ENCODE measurements around the gene C1orf87.

The C1orf87 gene

GRCh38 chr1:60059468-60059867, 14.1 kb downstream of the C1orf87 start:
- no peak for DNase-seq (ENCODE audit: low read depth)

DNA sequence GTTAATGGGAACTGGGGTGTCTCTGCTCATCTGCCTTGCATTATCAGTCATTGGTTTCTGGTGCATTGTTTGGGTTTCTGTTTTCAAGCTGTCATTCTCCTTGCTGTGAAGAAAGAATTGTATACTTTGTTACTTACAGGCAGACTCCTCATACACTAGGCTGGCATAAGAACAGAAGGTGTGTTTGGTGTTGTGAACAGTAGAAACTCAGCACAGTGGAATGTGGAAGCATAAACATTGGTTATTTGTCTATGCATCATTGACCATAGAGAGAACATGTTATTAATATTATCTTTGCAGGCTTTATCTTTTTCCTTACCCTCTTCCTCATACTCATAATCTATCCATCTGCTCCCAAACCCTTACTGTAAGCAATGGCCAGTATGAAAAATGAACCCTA, 18.2 kb downstream of the C1orf87 start:
- peak; percentile 25 for DNase-seq (ENCODE audit: low read depth)

DNA sequence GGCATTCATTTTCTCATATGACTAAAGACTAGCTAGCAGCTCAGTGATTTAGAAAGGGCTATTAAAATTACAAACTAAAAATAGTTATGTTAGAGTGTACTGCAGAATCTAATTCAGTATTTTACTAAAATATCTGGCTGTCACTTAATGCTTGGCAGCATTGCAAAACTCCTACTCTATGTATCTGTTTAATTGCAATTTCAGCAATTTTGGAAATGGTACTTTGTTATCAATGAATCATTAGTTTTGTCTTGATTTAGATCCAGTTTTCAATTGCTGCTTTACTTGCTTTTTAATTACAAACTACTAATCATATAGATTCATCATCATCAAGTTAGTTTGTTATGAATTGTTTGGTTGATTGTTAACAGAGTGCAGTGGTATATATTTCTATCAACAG, 19.2 kb downstream of the C1orf87 start:
- DNase-seq (ENCODE audit: low read depth) = no peak

- no peak for DNase-seq (ENCODE audit: low read depth)
These were observed 21.0 kb downstream of the C1orf87 start for GRCh38 chr1:60052601-60053000.

- DNase-seq (ENCODE audit: low read depth) = no peak
These were observed 22.4 kb downstream of the C1orf87 start for GRCh38 chr1:60051191-60051590.

GRCh38 chr1:60049188-60049587, 24.4 kb downstream of the C1orf87 start:
- DNase-seq (ENCODE audit: low read depth) = no peak

DNA sequence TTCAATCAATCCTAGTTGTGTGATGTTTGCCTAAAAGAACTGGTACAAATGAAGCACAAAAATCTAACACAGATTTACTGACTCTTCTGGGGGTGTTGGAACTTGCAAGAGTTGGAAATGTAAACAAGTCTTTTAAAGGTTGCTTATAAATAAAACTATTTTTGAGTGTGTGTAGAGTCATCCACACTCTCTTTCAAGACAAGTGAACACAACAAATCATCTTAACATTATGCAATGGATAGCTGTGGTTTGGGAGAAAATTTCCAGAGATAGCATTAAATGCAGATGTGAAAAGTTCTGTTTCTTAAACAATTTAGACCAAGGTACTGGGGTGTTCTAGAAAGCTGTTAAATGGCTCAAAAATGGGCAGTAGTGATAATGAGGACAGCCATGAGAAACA, 28.7 kb downstream of the C1orf87 start:
- DNase-seq (ENCODE audit: low read depth) = peak; percentile 85

DNA sequence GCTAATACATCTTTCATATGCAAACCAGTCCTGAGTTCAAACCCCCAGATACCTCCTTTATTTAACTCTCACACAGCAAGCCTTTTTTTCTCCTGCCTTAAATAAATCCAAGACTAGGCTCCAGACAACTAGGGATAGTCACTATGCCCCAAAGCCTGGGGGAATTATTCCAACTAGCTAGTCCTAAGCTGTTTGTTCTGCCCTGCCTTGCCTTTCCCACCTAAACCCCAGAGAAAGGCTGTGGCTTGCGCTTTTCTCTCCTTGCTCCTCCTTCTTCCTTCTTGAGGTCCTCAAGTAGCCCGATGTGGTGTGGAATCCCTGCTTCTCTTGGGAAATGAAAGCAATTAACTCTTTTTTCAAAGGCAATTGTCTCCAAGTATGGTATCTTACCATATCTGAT, 31.8 kb downstream of the C1orf87 start:
- no peak for DNase-seq (ENCODE audit: low read depth)

DNA sequence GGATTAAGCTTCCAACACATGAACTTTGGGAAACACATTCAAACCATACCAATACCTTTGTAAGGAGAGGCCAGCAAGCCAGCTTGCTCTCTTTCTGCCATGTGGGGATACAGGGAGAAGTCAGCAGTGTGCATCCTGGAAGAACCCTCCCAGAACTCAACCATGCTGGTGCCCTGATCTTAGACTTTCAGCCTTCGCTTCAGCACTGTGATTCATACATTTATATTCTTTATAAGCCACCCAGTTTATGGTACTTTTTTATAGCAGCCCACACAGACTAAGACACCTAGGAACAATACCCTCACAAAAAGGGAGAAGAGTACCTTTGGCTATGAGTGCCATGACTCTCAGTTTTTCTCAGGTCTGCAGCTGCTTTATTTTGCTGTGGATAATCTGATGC, 35.9 kb downstream of the C1orf87 start:
- DNase-seq (ENCODE audit: low read depth) = no peak

DNA sequence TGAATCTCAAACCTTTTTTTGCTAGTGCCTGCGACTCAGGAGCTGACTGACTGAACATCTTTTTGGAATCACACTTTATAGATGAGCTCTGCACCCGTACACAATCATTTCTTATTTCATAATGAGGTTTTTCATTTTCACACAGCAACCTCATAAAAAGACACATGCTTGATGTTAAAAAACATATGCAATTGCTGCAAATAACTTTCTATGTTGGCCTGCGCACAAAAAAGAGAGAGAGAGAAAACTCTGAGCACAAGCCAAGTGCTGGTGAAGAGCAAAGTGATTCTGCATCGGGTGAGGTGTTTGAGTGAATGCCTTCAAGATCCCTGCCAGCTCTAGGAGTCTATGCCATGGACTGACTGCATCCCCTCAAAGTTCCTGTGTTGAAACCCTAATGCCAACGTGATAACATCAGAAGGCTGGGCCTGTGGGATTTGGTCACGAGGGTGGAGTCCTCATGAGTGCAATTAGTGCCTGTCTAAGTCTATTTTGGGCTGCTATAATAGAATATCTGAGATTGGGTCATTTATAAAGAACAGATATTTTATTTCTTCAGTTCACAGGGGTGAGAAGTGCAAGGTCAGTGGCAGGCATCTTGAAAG, 36.6 kb downstream of the C1orf87 start:
- peak; percentile 87 for DNase-seq (ENCODE audit: low read depth)

- peak; percentile 13 for DNase-seq (ENCODE audit: low read depth)
These were observed 37.6 kb downstream of the C1orf87 start for GRCh38 chr1:60035921-60036320.

DNA sequence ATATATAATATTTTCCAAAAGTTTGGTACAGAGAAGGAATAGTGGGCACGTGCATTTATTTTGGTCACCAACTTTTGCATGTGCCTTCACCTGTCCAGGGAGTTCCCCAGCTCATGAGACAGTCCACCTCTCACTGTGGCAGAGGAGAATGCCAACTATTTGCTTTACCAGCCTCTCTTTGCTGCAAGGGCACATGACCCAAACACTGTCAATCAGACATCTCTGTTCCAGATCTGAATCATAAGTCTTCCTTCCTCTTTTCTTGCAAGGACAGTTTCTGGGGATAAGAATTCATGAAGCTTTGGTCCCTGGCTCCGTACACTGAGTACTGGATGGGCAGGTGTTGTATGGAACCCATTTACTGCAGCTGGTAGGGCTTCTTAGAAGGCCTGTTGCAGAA, 38.6 kb downstream of the C1orf87 start:
- DNase-seq (ENCODE audit: low read depth) = no peak

DNA sequence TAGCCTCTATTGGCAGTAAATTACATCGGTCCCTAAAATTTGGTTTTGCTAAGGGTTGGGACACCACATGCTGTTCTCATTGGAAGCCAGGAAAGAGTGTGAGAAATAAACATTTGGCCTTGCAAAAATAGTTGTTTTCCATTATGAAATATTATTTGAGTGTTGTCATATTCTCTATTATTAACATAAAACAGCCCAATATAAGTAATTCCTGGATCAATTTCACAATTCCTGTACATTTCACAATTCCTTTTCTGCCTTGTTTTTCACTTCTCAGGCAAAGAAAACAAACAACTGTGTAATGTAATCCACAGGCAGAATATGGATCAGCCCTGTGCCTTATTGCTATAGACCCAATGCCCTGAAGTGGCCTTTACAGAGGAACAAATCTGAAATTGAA, 40.5 kb downstream of the C1orf87 start:
- peak; percentile 93 for DNase-seq (ENCODE audit: low read depth)

- DNase-seq (ENCODE audit: low read depth) = peak; percentile 84
These were observed 42.4 kb downstream of the C1orf87 start for GRCh38 chr1:60031146-60031545.

- no peak for DNase-seq (ENCODE audit: low read depth)
These were observed 48.0 kb downstream of the C1orf87 start for GRCh38 chr1:60025552-60025951.

DNA sequence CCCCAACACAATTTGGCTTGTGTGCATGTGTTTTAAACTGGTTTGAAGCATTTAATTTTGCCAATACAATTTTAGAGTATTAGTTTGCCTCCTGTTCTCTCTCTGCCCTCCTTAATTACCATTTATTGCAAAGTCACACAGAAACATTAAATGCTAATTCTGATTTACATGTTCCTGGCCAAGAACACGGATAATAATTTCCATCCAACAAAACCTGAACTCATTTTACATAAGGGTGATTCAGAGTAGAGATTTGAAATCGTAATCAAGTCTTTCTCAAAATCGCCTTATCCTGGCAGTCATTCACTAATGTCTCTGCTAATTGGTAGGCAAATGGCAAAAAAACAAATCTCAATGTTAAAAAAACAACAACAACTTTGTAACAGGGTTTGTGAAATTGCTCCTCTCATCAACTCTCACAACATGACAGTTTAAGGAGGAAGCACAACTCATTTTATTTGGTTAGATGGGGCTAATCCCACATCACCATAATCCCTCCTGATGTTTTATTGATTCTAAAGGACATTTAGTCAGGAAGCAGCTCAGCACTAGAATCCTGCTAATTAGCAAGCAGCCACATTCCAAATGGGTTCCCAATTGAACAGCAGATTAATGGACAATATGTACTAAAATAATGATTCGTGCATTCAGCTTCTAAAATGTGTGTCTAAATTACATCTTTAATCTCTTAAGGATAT, 55.9 kb downstream of the C1orf87 start:
- no peak for DNase-seq (ENCODE audit: low read depth)

- DNase-seq (ENCODE audit: low read depth) = no peak
These were observed 62.9 kb downstream of the C1orf87 start for GRCh38 chr1:60010690-60011089.

GRCh38 chr1:60008500-60008899, 65.1 kb downstream of the C1orf87 start:
- no peak for DNase-seq (ENCODE audit: low read depth)

GRCh38 chr1:60000625-60001024, 72.9 kb downstream of the C1orf87 start:
- no peak for DNase-seq (ENCODE audit: low read depth)

DNA sequence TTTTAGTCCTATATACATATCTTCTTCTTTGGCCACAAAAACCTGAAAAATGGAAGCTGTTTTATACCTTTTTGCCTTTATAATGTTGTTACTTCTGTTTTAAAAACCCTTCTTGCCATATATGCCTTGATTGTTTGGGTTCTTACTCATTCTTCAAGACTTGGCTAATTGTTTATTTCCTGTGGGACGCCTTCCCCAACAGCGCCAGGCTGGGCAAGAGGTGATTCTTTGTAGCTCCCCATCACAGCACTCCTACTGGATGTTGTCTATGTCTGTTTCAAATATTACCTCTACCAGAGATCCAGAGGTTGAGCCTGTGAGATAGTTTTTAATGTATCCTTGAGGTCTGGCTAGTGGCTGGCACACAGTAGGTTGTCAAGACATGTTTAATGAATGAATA, 73.8 kb downstream of the C1orf87 start:
- no peak for DNase-seq (ENCODE audit: low read depth)

DNA sequence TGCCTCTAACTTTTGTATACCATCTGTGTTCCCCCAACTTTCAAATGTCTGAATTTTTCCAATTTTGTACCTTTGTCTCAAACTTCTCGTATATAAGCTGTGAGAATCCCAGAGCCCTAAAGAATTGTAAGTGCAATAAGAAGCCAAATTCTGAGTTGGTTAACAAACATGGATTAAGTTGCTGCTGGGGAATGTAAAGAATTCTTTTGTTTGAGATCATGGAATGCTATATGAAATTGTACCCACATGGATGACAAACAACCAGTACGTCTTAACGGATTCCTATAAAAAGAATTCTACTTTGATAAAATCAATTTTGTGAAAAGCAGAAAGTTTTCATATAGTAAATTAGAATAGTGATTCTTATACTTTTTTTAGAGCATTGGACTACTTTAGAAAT, 74.6 kb downstream of the C1orf87 start:
- DNase-seq (ENCODE audit: low read depth) = peak; percentile 41

- no peak for DNase-seq (ENCODE audit: low read depth)
These were observed 76.0 kb downstream of the C1orf87 start for GRCh38 chr1:59997479-59998115.

Measured in fibroblast of gingiva (primary cell).